GF-D8 (cell line): ENCODE results near the gene PMFBP1.

Source experiments
- DNase-seq: peaks from one replicate; lab custom pipeline; 2025; lab: John Stamatoyannopoulos, UW

The PMFBP1 gene

DNA sequence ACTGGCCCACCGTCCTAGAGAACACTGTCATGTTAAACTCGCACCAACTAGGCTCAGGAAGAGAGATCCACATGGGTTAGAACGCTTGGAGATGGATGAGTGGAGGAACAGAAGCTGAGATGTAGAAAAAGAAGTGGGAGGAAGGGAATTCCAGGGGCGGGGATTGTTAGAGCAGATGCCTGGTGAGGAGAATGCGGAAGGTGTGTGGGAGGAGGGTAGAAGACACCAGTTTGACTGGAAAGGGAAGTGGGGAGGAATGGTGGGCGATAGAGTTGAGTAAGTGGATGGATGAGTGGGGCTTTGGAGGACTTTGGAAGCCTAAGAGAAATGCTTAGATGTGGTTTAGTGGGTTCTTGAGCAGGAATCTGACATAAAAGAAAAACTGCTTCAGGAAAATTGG, 40.9 kb downstream of the PMFBP1 start:
- DNase-seq = no peak

DNA sequence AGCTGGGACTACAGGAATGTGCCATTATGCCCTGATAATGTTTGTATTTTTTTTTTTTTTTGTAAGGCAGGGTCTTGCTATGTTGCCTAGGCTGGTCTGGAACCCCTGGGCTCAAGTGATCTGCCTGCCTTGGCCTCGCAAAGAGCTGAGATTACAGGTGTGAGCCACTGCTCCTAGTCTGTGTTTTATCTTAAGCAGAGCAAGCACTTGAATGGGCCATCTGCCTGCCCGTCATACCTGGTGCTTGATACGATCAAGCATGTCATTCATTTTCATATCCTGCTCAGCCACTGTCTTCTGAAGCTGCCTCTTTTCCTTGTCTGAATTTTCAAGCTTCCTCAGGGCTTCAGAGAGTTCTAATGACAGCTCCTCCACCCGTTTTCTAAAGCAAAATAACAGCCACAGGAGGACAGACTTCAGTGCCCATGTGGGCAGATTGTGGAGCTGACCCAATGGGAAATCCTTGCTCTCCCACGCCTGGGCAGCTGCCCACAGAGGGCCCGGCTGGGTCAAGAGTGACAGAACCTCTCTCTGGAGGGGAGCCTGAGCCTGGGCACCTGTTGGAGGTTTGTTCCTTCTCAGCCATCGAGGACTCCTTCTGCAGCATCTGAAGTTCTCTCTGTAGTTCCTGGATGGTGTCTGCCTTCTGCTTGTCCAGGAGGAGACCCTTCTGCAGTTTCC, 41.8 kb downstream of the PMFBP1 start:
- no peak for DNase-seq

DNA sequence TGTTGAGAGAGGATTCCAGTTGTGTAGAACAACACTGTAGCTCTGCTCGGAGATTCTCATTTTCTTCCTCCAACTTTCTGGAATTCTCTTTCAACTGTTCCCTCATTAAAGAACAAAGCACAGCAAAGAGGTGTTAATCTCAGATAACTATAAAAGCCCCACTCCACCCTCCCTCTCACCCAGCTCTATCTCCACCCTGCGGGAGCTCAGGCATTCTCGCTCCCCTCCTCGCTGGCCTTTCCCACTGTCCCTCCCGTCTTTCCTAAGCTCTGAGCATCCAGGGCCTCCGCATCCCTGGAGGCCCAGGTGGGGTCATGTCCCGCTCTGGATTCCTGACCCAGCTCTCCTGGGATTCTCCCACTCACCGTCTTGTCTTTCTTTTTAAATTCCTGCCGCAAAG, 43.3 kb downstream of the PMFBP1 start:
- DNase-seq = no peak

DNA sequence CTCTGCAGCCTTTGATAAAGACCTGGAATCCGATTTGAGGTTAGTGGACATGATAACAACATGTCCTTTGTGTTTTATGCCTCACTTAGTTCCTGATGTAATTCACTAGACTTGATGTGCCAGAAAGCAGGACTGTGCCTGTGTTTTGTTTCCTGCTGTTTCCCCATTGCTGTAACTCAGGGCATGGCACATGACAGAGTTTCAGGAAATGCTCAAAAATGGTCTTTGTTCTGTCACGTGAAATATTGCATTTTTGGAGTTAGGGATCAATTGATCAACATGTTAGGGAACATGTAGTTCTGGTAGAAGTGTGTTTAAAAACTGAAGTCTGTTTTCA, 45.6 kb downstream of the PMFBP1 start:
- DNase-seq = no peak

DNA sequence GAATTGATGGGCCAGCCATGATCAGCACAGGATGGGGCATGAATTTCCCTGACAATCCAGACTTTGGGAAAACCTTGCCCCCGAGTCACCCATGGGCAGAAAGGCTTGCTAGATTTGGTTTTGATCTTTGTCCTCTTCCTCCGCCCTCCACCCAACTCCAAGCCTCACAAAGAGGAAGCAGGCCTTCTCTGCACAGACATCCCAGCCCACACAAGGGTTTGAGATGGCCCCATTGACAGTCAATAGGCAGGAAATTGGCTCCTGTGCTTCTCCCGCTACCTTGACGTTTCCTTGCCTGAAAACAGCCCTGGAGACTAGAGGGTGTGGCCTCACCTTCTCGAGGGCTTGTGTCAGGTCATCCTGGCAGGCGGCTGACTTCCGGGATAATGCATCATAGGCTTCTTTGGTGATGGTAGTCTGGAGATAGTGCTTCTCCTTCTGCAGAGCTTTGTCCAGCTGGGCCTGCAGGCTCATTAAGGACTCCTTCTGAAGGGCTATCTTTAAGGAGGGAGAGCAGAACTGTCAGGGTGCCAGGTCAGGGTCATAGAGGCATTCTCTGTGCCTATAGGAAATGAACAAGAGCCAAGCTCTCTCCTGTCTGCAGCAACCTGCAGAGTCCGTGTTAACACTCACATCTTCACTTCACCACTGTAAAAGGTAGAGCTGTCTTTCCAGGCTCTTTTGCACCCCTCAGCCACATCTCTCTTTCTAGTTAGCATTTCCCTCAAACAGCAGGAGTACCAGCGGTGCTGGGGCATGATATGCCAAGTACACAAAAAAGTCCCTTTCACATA, 46.1 kb downstream of the PMFBP1 start:
- no peak for DNase-seq

DNA sequence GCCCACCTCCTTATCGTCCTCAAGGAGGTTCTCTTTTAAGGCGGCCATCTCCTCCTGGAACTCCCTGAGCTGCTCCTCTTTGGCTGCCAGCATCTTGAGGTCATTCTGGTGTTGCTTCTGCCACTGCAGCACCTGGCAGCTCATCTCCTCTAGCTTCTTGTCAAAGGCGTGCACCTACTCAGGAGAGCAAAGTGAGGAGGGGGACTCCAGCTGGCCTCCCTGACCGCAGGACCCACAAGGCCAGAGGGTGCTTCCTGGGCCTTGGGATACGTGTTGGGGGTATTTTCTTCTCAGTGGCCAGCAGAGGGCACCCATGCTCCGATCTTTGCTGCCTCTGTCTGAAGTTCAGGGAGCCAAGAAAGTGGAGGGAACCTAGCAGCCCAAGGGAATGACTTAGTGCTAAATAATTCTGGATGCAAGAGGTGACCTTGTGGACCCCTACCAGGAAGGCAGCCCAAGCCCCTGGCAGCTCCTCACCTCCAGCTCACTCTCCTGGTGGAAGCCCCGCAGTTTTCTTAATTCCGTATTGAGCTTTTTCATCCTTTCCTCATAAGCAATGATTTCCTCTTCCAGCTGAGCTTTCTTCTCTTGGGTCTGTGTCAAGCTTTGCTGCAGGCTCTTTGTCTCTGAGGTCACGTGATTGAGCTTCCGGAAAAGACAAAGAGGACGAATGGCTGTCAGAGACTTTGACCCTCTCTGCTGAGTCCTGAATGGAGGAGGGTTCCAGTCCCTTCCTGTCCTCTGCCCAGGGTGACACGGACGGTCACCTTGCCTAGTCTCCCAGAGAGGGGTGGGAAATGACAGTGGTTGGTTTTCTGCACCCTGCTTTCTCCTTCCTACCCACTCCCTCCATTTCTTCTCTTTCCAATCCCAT, 47.0 kb downstream of the PMFBP1 start:
- DNase-seq = peak; percentile 20

DNA sequence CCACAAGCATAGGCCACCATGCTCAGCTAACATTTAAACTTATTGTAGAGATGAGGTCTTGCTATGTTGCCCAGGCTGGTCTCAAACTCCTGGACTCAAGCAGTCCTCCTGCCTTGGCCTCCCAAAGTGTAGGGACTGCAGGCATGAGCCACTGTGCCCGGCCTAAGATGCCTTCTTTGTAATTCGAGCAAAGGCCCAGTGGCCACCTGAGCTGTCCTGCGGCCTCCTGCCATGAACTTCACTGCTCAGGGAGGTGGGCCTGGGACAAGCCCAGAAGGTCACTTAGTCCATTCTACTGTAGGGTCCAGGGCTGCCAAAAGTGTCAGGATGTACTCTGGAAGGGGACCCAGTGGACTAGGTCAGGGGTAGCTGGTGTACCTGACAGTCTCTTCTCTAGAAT, 47.8 kb downstream of the PMFBP1 start:
- no peak for DNase-seq

DNA sequence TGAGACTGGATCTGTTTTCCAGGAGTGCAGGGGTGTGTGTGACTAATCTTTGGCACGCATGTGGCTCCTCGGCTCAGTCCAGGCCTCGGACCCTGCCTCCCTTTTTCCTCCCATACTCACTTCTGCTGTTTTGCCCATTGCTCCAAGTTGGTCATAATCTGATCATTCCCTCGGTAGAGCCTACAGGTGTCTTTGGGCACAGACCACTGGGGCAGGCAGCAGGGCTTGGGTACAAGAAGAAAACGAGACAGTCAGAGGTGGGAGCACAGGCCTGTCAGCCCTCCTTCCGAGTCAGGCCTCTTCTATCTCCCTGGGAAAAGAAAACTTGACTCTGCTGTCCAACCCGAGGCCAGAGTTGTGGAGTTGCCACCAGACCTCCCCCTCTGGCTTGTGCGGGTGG, 48.5 kb downstream of the PMFBP1 start:
- no peak for DNase-seq

DNA sequence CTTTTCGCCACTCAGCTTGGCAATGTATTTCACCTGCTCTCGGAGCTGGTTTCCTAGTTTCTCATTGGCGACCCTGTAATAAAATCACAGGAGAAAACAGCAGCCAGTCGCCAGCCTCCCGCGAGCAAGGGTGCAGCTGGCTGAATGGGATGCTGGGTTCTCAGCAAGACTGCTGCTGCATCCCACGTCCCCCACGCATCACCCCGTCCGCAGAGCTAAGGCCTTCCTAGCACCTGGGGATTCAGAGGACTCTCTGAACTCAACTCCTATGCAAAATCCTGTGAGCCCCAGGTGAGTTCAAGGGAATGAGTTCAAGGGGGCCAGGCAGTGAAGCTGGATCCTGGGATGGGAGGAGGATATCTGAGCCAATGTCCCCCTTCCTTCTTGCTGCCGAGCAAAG, 49.0 kb downstream of the PMFBP1 start:
- no peak for DNase-seq

DNA sequence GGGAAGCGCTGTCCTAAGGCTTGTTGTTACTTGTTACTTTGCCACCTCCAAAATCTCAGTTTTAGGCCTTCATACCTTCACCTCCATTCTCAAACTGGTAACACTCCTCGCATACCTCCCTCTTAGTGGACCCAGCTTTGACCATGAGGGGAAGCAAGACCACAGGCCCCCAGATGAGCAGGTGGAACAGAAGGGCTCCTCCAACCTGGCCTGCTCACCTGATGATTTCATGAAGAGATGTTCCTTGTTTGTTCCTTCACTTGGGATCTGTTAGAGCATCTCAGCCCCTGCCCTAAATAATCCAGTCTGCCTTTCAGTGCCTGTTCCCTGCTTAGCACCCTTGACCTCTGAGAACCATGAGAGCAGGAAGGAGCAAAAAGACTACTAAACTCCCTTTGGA, 49.6 kb downstream of the PMFBP1 start:
- DNase-seq = no peak

DNA sequence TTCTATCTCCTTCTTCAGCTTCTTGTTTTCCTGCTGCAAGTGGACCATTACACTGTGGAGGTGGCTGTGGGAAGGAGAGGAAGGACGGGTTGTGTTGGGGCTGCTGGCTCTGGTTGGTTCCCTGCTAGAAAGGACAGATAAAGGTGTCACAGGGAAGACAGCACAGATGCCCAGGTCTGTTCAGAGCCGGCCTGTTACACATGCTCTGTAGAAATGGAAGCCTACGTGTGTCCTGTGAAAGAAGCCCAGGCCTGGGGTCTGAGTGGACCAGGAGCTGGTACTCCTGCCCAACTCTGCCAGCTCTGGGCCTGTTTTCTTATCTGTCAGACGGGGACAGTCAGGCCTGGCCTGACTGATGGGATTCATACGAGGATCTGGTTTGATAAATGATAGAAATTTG, 51.9 kb downstream of the PMFBP1 start:
- DNase-seq = no peak

DNA sequence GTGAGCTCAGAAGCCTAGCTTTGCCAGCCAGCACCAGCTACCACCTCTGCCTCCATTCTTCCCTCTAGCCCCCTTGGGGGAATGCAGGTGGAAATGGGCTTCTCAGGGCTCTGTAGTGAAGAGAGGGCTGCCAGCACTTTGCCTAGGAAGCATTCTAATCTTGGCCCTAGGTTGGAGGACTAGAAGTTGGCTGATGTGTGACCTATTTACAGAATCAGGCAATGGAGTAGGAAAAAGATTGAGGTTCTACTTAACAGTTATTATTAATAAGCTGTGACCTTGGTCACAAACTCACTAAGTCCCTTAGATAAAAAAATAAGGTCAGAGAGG, 58.4 kb downstream of the PMFBP1 start:
- no peak for DNase-seq

DNA sequence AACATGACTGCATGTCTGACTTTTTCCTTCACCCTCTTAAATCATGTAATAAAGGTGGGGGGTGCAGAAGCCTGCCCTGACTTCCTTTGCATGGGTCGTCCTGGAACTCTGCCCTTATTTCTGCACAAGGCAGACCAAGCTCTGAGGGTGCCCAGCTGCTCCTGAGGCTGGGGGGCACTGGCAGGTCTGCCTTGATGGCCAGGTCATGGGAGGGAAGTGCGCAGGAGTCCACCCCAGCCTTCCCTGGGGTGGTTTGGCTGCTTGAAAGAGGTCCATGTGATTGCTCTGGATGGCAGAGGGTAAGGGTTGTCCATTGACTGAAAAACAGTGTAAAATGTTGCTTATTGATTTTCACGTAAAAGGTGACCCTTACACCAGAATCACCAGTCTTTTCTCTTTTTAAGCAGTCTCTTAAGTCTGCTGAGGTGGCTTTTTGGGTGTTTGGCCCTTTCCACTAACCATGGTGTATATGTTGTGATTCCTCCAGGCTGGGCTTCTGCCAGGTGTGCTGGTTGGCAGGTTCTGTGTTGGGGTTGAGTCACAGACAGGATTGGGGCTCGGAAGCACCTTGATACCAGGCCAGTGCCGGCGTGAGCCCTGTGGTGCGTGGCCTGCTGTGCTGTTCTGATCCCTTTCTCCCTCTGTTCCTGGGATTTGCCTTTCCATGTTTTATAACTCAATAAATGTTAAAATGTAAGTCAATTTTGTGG, 58.9 kb downstream of the PMFBP1 start:
- no peak for DNase-seq

DNA sequence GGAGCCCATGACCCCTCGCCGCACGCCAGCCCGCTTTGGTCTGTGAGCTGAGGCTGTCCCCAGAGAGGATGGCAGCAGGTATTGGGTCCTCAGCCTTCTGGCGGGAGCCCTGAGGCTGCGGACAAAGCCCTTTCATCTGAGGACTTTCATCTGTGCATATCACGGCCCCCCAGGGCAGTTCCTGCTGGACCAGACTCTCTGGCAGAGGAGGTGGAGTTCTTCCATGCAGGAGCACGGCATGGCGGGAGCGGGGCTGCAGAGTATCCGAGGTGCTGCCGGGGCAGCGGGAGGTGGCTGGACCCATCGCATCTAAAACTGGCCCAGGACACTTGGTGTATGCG, 59.5 kb downstream of the PMFBP1 start:
- no peak for DNase-seq

DNA sequence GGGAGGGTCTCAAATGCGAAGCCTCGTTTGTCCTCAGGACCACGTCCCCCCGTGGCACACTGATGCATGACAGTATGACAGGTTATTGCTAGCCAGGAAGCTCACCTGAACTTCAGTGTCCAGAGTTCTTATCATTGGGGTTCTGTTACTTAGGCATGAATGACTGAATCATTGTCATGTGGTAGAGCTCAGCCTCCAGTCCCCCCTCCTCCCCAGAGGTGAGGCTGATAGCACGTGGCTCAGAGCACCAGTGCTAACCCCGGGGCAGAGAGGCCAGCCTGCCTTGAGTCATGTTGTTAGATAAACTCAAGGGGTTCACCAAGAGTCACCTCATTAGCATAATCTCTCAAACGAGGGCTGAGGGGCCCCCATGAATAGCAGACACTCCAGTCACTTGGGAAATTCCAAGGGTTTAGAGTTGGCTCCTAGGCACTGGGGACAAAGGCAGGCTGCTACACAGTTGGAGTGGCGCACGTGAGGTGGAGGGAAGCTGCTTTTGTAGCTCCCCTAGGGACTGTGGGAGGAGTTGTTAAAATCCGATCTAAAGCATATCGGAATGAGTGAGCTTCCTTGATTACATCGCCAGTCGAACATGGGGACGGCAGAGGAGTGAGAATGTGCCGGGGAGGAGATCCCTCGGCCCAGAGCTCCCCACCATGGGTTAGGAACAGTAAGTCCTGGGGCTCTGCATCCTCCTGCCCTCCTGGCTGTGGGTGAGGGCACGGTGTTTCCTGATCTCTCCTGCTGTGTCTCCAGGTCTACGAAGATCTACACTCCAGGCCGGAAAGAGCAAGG, 60.1 kb downstream of the PMFBP1 start:
- DNase-seq = no peak

DNA sequence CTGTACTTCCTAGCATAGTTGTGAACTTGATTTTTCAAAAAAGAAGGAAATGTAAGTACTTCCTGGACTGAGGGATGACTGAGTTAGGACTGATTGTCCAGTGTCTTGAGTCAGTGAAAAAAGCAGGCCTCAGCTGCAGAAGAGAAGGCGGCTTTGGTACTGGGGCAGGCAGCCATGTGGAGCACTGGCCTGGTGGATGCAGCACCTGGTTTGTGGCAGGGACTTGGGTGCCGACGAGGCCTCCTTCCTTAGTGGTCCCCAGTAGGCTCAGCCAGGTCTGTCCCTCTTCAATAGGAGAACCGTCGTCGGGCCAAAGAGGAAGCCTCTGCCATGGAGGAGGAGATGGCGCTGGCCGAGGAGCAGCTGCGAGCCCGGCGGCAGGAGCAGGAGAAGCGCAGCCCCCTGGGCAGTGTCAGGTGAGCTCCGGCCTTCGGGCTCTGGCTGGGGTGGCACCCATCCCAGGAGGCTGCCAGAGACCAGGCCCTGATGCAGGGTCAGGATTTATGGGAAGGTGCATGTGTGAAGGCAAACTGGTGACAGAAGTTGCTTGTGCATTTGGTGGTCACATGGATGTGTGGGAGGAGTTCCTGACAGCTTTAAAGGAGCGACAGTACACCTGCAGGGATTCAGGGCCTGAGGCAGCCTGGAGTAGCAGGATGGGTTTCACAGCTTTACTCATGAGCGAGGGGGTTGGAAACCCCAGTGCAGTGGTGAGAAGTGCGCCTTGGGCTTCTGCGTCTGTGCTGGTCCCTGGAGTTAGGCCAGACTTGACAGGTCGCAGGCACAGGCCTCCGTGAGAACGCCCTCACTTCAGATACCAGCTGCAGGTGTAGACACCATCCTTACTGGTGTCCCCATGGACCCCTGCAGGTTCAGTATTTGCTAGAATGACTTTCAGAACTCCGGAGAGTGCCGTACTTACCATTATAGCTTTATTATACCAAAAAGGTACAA, 61.0 kb downstream of the PMFBP1 start:
- no peak for DNase-seq

DNA sequence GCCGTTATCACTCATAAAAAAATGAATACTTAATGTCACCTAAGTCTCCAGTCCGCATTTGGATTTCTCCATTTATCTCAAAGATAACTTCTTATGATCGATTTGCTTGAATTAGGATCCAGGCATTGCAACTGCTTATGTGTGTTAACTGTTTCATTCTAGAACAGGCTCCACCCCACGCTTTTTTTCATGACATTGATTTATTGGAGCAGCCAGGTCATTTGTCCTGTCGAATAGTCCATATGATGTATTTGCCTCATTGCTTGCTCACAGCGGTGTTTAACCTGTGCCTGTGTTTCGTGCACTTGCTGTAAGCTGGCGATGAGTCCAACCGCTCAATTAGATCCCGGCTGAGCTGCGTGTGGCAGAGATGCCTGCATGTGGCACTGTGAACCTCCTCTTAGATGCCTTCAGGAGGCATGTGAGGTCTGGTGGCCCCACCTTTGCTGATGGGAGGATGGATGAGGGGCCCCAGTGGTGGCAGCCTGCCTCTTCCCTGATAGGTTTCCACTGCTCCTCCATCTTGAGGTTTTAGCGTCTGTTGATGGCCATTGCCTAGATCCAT, 61.9 kb downstream of the PMFBP1 start:
- DNase-seq = no peak

DNA sequence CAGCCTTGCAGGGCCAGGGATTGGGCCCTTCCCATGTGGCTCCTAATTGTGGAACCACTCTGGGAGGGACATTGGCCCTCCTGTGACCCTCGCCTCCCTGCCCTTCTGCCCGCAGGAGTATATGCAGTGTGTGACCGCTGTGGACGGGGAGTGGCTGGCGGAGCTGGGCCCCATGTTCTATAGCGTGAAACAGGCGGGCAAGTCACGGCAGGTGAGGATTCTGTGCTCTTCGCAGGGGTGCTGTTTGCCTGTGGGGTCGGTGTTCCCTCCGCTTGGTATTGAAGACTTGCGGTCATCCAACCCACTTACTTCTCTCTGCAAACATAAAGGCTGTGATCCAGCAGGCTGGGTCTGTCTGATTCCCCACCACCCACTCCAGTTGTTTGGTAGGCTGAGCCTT, 62.7 kb downstream of the PMFBP1 start:
- DNase-seq = no peak

DNA sequence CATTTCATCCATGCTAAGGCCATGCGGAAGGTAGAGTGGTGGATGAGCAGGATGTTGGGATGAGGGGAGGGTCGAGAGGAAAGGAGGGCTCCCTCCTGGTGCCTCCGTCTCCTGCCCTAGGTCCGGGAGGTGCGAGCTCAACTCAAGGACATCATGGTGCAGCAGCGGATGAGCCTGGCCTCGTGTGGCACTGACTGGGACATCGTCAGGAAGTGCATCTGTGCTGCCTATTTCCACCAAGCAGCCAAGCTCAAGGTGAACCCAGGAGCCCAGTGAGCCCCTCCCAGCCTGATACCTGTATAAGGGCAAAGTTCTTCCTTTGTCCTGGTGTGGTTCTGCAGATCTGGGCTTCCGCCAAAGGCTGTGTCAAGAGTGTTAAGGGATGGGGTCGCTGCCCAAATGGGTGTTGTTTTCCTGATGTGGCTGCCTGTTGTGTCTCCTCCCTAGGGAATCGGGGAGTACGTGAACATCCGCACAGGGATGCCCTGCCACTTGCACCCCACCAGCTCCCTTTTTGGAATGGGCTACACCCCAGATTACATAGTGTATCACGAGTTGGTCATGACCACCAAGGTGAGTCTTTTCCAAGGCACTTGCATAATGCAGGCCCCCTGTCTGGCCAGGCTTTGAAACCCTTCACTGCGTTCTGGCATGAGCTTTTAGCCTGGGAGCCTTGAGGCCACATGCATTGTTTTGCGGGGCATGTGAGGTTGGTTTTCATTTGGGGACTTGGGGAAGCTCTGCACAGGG, 63.4 kb downstream of the PMFBP1 start:
- DNase-seq = no peak

DNA sequence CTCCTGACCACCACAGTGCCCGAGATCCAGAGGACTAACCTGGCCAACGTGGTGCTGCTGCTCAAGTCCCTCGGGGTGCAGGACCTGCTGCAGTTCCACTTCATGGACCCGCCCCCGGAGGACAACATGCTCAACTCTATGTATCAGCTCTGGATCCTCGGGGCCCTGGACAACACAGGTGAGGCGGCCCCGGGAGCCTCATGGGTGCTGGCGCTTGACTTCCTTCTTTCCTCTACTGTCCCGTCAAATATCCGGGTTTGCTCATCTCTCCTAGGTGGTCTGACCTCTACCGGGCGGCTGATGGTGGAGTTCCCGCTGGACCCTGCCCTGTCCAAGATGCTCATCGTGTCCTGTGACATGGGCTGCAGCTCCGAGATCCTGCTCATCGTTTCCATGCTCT, 64.6 kb downstream of the PMFBP1 start:
- no peak for DNase-seq
